CD4-positive, alpha-beta memory T cell (primary cell): Measurements from ENCODE around the gene TENM3. TPM values are rescaled to one million over a fixed set of nuclear protein-coding genes. Genes with fewer than 3 reads are reported as not detected.
A peak's percentile ranks its signal among the peaks of the same experiment; 100 is the strongest.

ENCODE experiments used
- CTCF ChIA-PET: fragments of 350-600 bp; sonication (Branson Sonifier 250); formaldehyde crosslinking; loops from one replicate; lab custom pipeline; 2021; ENCODE audit warnings: inconsistent platforms; ENCODE audit not compliant: partially characterized antibody; lab: Charles Lee
- POLR2A ChIA-PET: fragments of 350-600 bp; sonication (Branson Sonifier 250); formaldehyde crosslinking; loops from one replicate; lab custom pipeline; 2021; ENCODE audit not compliant: partially characterized antibody; lab: Charles Lee
- DNase-seq, 5 donors: peaks; one replicate each; pipeline versions ENCODE4 v3.0.0 to v3.0.0-alpha.2; 2020 to 2022; ENCODE audit warnings: mixed read lengths in 1 of 5
- H3K27ac ChIP-seq: one replicate; pipeline ENCODE4 v1.7.0; 2013; ENCODE audit warnings: low read depth, low read length
- H3K27me3 ChIP-seq: 2 replicates; pipeline ENCODE4 v1.7.0; 2013; ENCODE audit warnings: mild to moderate bottlenecking, low read length, moderate library complexity; ENCODE audit not compliant: insufficient read depth
- H3K36me3 ChIP-seq: 2 replicates; pipeline ENCODE4 v1.7.0; 2013; ENCODE audit warnings: mild to moderate bottlenecking, low read length, moderate library complexity; ENCODE audit not compliant: insufficient read depth
- H3K4me1 ChIP-seq: 2 replicates; pipeline ENCODE4 v1.7.0; 2013; ENCODE audit warnings: mild to moderate bottlenecking, low read length, moderate library complexity; ENCODE audit not compliant: insufficient read depth
- H3K4me3 ChIP-seq, 2 donors: one replicate each; pipeline ENCODE4 v1.7.0; 2013; ENCODE audit warnings: low read length in 2 of 2, mild to moderate bottlenecking in 1 of 2
- H3K9me3 ChIP-seq, 2 donors: one replicate each; pipeline ENCODE4 v1.7.0; 2013; ENCODE audit warnings: low read length in 2 of 2, control low read depth in 1 of 2; ENCODE audit not compliant: control insufficient read depth in 1 of 2
- H3K27ac Mint-ChIP-seq, 7 donors: one replicate each; pipeline ENCODE4 v1.8.0; 2020 to 2021; ENCODE audit warnings: mixed read lengths in 7 of 7, mild to moderate bottlenecking in 6 of 7, inconsistent platforms in 3 of 7, moderate library complexity in 3 of 7
- H3K27me3 Mint-ChIP-seq, 2 donors: one replicate each; pipeline ENCODE4 v1.8.0; 2020 to 2021; ENCODE audit warnings: mixed read lengths in 2 of 2
- H3K36me3 Mint-ChIP-seq, 2 donors: one replicate each; pipeline ENCODE4 v1.8.0; 2020 to 2021; ENCODE audit warnings: mixed read lengths in 2 of 2, inconsistent platforms in 1 of 2, mild to moderate bottlenecking in 1 of 2
- H3K4me1 Mint-ChIP-seq, 4 donors: one replicate each; pipeline ENCODE4 v1.8.0; 2020 to 2021; ENCODE audit warnings: mixed read lengths in 4 of 4, mild to moderate bottlenecking in 1 of 4
- H3K4me3 Mint-ChIP-seq, 8 donors: one replicate each; pipeline ENCODE4 v1.8.0; 2020 to 2021; ENCODE audit warnings: mixed read lengths in 8 of 8, mild to moderate bottlenecking in 7 of 8, moderate library complexity in 6 of 8, inconsistent platforms in 3 of 8
- H3K9me3 Mint-ChIP-seq, 8 donors: one replicate each; pipeline ENCODE4 v1.8.0; 2020 to 2021; ENCODE audit warnings: mixed read lengths in 8 of 8, mild to moderate bottlenecking in 5 of 8, inconsistent platforms in 3 of 8, moderate library complexity in 1 of 8
- intact Hi-C: fragments of 100-400 bp; cut with micrococcal nuclease; formaldehyde crosslinking; loops from one replicate; pipeline ENCODE4 v1.15.1; 2023
- polyA plus RNA-seq, 2 donors: library from polyadenylated mRNA; unstranded; fragments of 300-500 nt; fragmentation: Illumina TruSeq; gene quantifications; one replicate each; pipeline ENCODE4 v1.2.3, GENCODE V29; 2021
- total RNA-seq, 2 experiments: library from RNA; stranded (reverse); gene quantifications; one replicate each; pipeline ENCODE4 v1.2.3, GENCODE V29; 2021

Gene TENM3
- total and polyA plus RNA-seq, 4 experiments from 2014 or later = not detected

DNA sequence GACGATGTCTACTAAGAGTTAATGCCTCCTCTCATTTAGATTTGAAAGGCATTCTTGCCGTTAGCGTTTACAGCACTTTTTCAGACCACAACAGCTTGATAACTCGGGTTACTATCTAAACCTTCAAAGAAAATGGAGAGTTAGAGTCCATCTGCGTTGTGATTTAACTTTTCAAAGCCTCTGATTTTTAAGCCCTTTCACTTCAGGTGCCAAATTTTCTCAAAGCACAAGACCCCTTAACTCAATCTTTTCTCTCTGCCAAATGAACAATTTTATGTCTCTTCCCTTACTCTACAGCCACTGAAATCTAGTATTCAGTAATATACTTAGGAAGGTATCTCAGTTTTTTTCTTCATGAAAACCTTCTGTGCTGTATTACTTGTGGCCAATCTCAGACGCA is 310.5 kb downstream of the TENM3 start:
- Histone ChIP-seq H3K4me1 (no peaks in the 10 kb centered on the region), H3K9me3 (no peaks in the 10 kb centered on the region), H3K27me3 (no peaks in the 10 kb centered on the region), H3K36me3 (no peaks in the 10 kb centered on the region), H3K27ac (no peak overlapping the region), H3K4me3 (no peak overlapping the region)
- H3K36me3 Mint-ChIP-seq = no peaks in the 10 kb centered on the region
- DNase-seq = no peak
- H3K4me1 Mint-ChIP-seq = no peaks in the 10 kb centered on the region
- peaks cover 2 to 7% of the 10 kb centered on the region in 2 donors for H3K27me3 Mint-ChIP-seq
- ChIA-PET CTCF (no interaction called here), POLR2A (no interaction called here)
- intact Hi-C loops = no loop called here
- no peak overlapping the region for H3K27ac Mint-ChIP-seq
- H3K9me3 Mint-ChIP-seq = no peaks in the 10 kb centered on the region
- no peak overlapping the region for H3K4me3 Mint-ChIP-seq

DNA sequence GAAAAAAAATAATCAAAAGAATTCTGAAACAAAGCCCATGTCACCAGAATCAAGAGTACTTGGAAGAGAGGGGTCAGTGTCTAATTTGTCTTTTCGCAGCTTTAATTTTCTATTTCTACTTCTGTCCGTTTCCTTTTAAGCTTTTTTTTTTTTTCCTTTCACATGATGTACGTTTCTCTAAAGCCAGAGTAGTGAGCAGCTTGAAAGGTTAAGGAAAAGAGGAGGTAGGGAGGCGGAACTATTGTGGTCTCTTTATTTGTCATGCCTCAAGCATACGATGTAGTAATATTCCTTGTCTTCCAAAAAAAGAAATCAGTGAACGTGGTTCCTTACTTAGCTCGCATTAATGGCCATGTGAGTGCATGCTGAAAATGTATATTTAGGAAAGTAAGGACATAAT is 311.5 kb downstream of the TENM3 start:
- Mint-ChIP-seq H3K4me3 (no peak overlapping the region), H3K27me3 (peaks cover 2 to 3% of the 10 kb centered on the region in 2 donors), H3K27ac (no peak overlapping the region), H3K4me1 (no peaks in the 10 kb centered on the region), H3K36me3 (no peaks in the 10 kb centered on the region), H3K9me3 (no peaks in the 10 kb centered on the region)
- Histone ChIP-seq H3K36me3 (no peaks in the 10 kb centered on the region), H3K27ac (no peak overlapping the region), H3K4me3 (no peak overlapping the region), H3K9me3 (no peaks in the 10 kb centered on the region), H3K4me1 (no peaks in the 10 kb centered on the region), H3K27me3 (no peaks in the 10 kb centered on the region)
- no peak for DNase-seq
- ChIA-PET CTCF (no interaction called here), POLR2A (no interaction called here)
- intact Hi-C loops = no loop called here

DNA sequence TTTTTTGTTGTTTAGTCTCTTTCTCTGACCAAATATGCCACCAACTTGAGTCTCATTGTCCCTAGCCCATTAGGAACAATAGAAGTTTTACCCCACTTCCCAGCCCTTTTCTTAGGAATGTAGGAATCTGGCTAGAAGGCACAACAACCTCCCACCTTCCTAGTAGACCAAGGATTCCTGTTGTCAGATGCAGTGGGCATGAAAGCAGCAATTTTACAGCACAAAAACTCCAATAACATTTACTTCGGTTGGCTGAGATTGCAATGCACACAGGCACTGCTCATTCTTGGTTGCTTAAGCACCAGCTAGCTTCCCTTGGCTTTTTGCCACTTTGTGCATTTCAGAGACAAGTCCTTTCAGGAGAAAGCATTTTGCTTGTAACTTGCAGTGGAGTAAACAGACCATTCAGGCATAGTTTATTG is 312.8 kb downstream of the TENM3 start:
- Mint-ChIP-seq H3K27me3 (peaks cover 2 to 3% of the 10 kb centered on the region in 2 donors), H3K27ac (no peak overlapping the region), H3K36me3 (no peaks in the 10 kb centered on the region), H3K4me1 (no peaks in the 10 kb centered on the region), H3K4me3 (no peak overlapping the region), H3K9me3 (no peaks in the 10 kb centered on the region)
- Histone ChIP-seq H3K27ac (no peak overlapping the region), H3K36me3 (no peaks in the 10 kb centered on the region), H3K9me3 (no peaks in the 10 kb centered on the region), H3K4me1 (no peaks in the 10 kb centered on the region), H3K4me3 (no peak overlapping the region), H3K27me3 (no peaks in the 10 kb centered on the region)
- no peak for DNase-seq
- POLR2A ChIA-PET = no interaction called here
- intact Hi-C loops = no loop called here
- CTCF ChIA-PET = no interaction called here

DNA sequence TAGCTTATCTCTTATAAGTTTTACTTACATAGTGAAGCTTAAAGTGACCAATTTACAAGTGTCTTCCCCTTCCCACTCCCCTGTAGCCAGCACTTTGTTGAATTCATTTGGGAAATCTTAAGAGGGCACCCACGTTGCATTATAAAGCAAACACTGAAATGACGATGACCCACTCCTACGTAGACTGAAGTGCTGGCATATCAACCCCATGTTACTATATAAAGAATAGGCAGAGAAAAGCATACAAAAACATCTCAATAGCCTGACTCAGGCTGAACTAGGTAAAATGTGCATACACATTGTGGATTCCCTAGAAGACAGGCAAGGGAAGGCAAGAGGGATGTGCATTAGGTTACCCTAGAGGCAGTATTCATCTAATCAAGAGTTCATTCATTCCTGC is 313.4 kb downstream of the TENM3 start:
- Histone ChIP-seq H3K27me3 (no peaks in the 10 kb centered on the region), H3K36me3 (no peaks in the 10 kb centered on the region), H3K4me3 (no peak overlapping the region), H3K4me1 (no peaks in the 10 kb centered on the region), H3K27ac (no peak overlapping the region), H3K9me3 (no peaks in the 10 kb centered on the region)
- Mint-ChIP-seq H3K9me3 (no peaks in the 10 kb centered on the region), H3K4me3 (no peak overlapping the region), H3K27ac (no peak overlapping the region), H3K36me3 (no peaks in the 10 kb centered on the region), H3K4me1 (no peaks in the 10 kb centered on the region), H3K27me3 (peaks cover 1 to 2% of the 10 kb centered on the region in 2 donors)
- DNase-seq = no peak
- ChIA-PET CTCF (no interaction called here), POLR2A (no interaction called here)
- intact Hi-C loops = no loop called here

DNA sequence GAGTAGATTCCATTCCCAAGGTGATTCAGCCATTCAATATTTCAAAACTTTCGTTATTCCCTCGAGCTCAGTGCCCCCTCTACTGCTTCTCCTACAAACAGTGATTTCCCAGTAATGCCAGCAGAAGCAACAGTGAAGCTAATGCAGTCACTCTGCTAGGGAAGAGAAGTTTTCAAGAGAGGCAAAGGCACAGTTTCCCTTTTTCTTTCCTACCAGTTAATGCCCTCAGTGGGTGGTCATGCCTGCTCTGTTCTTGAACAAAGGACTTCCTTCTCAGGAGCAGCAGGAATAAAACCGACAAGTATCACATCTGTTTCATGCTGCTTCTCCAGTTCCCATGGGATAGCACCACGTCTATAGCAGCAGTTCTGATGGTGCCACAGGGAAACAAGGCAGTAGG is 317.2 kb downstream of the TENM3 start:
- no peak overlapping the region for H3K4me3 ChIP-seq
- H3K27ac ChIP-seq = no peak overlapping the region
- Mint-ChIP-seq H3K4me3 (no peak overlapping the region), H3K27me3 (peaks cover 1 to 7% of the 10 kb centered on the region in 2 donors), H3K9me3 (no peaks in the 10 kb centered on the region), H3K4me1 (peaks cover 0 to 1% (median 0%) of the 10 kb centered on the region in 4 donors), H3K36me3 (no peaks in the 10 kb centered on the region), H3K27ac (no peak overlapping the region)
- no peaks in the 10 kb centered on the region for H3K27me3 ChIP-seq
- ChIA-PET CTCF (no interaction called here), POLR2A (no interaction called here)
- no peak for DNase-seq
- H3K4me1 ChIP-seq = no peaks in the 10 kb centered on the region
- no peaks in the 10 kb centered on the region for H3K9me3 ChIP-seq
- intact Hi-C loops = no loop called here
- H3K36me3 ChIP-seq = no peaks in the 10 kb centered on the region

DNA sequence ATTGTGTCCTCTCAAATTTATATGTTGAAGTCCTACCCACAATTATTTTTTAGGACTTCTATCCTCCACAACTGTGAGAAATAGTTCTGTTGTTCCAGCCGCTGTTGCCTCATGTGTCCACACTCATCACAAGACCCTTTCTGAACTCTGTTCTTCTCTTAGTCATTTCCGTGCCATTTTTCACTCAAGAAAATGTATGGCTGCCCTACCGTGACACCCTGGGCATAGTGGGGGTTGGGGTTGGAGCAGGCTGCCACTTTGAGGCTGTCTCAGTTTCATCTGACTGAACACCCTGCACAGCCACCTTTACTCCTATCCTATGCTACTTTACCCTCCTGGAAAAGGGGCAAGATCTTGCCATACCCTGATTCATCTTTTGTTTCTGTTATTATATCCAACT is 319.1 kb downstream of the TENM3 start:
- no peaks in the 10 kb centered on the region for H3K27me3 ChIP-seq
- no peaks in the 10 kb centered on the region for H3K9me3 ChIP-seq
- no peaks in the 10 kb centered on the region for H3K36me3 ChIP-seq
- peak in 1 of 5 donors; percentile 33 for DNase-seq
- ChIA-PET CTCF (no interaction called here), POLR2A (no interaction called here)
- H3K4me1 ChIP-seq = no peaks in the 10 kb centered on the region
- intact Hi-C loops = no loop called here
- no peak overlapping the region for H3K27ac Mint-ChIP-seq
- H3K27ac ChIP-seq = no peak overlapping the region
- H3K9me3 Mint-ChIP-seq = no peaks in the 10 kb centered on the region
- no peaks in the 10 kb centered on the region for H3K36me3 Mint-ChIP-seq
- no peak overlapping the region for H3K4me3 Mint-ChIP-seq
- no peak overlapping the region for H3K4me3 ChIP-seq
- peaks cover 0 to 1% (median 0%) of the 10 kb centered on the region in 4 donors for H3K4me1 Mint-ChIP-seq
- peaks cover 1 to 7% of the 10 kb centered on the region in 2 donors for H3K27me3 Mint-ChIP-seq

DNA sequence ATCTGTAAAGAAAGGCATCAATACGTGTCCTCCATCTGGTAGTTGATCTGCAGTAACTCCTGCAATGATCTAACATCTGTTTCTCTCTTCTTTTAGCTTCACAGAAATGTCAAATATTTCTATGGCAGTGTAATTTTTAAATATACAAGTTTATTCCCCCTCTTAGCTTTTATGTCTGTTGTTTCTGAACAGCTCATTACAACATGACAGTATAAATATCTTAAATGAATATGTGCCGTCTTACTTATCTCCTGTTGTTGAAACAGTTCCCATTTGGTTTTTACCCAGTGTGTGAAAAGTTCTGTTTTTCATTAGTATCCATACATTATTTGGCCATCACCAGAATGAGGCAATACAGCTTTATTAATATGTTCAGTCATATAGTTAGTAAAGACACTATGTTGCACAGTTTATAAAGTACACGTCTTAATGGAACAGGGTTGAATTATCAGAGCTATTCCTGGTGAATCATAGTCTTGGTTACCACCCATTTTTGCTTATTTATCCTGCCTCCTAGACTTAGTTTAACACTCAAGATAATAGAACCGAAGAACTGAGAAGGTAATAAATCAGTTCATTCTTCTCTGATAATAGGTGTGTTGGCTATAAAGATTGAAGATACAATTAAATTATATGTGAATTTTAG is 321.6 kb downstream of the TENM3 start:
- ChIA-PET POLR2A (no interaction called here), CTCF (interaction anchor here (0.6 kb wide), 1 partner anchor 532 kb away, joined by 4 read pairs; no protein-coding TSS in a partner anchor)
- intact Hi-C loops = no loop called here
- no peak overlapping the region for H3K4me3 Mint-ChIP-seq
- H3K4me1 ChIP-seq = no peaks in the 10 kb centered on the region
- no peak overlapping the region for H3K27ac ChIP-seq
- H3K4me1 Mint-ChIP-seq = peaks cover 0 to 1% (median 0%) of the 10 kb centered on the region in 4 donors
- DNase-seq = no peak
- no peaks in the 10 kb centered on the region for H3K27me3 ChIP-seq
- H3K4me3 ChIP-seq = no peak overlapping the region
- no peaks in the 10 kb centered on the region for H3K36me3 ChIP-seq
- H3K9me3 ChIP-seq = no peaks in the 10 kb centered on the region
- H3K9me3 Mint-ChIP-seq = no peaks in the 10 kb centered on the region
- H3K36me3 Mint-ChIP-seq = no peaks in the 10 kb centered on the region
- H3K27me3 Mint-ChIP-seq = peaks cover 3 to 8% of the 10 kb centered on the region in 2 donors
- H3K27ac Mint-ChIP-seq = no peak overlapping the region
